OCI-LY3 (cell line): ENCODE data around the gene KIF17.

Experiments
- H2AFZ ChIP-seq: fragments of 200-600, 300-600 bp; shearing (Covaris generic); 2 replicates; pipeline ENCODE4 v1.6.0; 2014; ENCODE audit warnings: antibody characterized with exemption, low read depth, low read length
- H3K27ac ChIP-seq: fragments of 200-600, 300-600 bp; sonication (generic); 2 replicates; pipeline ENCODE4 v1.5.1; 2014; ENCODE audit warnings: mild to moderate bottlenecking, low read length, moderate library complexity, mixed read lengths
- H3K27me3 ChIP-seq: fragments of 200-600, 300-600 bp; sonication (generic); 2 replicates; pipeline ENCODE4 v1.6.1; 2014; ENCODE audit warnings: low read depth, low read length, mixed read lengths
- H3K36me3 ChIP-seq: fragments of 200-600, 300-600 bp; sonication (generic); replicated peaks from 2 replicates; pipeline ENCODE3; 2014; ENCODE audit warnings: low read depth, low read length, mixed read lengths
- H3K4me1 ChIP-seq: fragments of 300-600, 200-600 bp; sonication (generic); 2 replicates; pipeline ENCODE4 v1.6.1; 2014; ENCODE audit warnings: low read length, mixed read lengths
- H3K4me2 ChIP-seq: fragments of 200-600, 300-600 bp; sonication (generic); 2 replicates; pipeline ENCODE4 v1.6.1; 2014; ENCODE audit warnings: low read length, mixed read lengths
- H3K4me3 ChIP-seq: fragments of 300-600, 200-600 bp; sonication (generic); 2 replicates; pipeline ENCODE4 v1.5.1; 2014; ENCODE audit warnings: antibody characterized with exemption, mild to moderate bottlenecking, low read length, moderate library complexity
- H3K79me2 ChIP-seq: fragments of 300-600, 200-600 bp; shearing (Covaris generic); 2 replicates; pipeline ENCODE4 v1.6.1; 2014; ENCODE audit warnings: mild to moderate bottlenecking, low read length, mixed read lengths
- H3K9ac ChIP-seq: fragments of 300-600, 200-600 bp; shearing (Covaris generic); 2 replicates; pipeline ENCODE4 v1.6.0; 2014; ENCODE audit warnings: mild to moderate bottlenecking, low read length, moderate library complexity
- H3K9me3 ChIP-seq: fragments of 200-600, 300-600 bp; shearing (Covaris generic); 2 replicates; pipeline ENCODE4 v1.6.1; 2014; ENCODE audit warnings: low read length, mixed read lengths; ENCODE audit not compliant: insufficient read depth
- H4K20me1 ChIP-seq: fragments of 200-600, 300-600 bp; sonication (generic); 2 replicates; pipeline ENCODE4 v1.6.1; 2016; ENCODE audit warnings: low read length, mixed read lengths; ENCODE audit not compliant: insufficient read depth
- EZH2phosphoT487 ChIP-seq: fragments of 200-600 bp; shearing (Covaris generic); IDR thresholded peaks from 2 replicates; pipeline ENCODE4 v1.6.1; 2018; ENCODE audit warnings: antibody characterized with exemption, mixed run types, low read depth
- TF ChIP-seq, protein P1 (sequence below): fragments of 200-600, 300-600 bp; sonication (generic); IDR thresholded peaks from 2 replicates; pipeline ENCODE4 v1.5.1; 2014; ENCODE audit warnings: antibody characterized with exemption, low read length, low read depth

Gene KIF17

DNA sequence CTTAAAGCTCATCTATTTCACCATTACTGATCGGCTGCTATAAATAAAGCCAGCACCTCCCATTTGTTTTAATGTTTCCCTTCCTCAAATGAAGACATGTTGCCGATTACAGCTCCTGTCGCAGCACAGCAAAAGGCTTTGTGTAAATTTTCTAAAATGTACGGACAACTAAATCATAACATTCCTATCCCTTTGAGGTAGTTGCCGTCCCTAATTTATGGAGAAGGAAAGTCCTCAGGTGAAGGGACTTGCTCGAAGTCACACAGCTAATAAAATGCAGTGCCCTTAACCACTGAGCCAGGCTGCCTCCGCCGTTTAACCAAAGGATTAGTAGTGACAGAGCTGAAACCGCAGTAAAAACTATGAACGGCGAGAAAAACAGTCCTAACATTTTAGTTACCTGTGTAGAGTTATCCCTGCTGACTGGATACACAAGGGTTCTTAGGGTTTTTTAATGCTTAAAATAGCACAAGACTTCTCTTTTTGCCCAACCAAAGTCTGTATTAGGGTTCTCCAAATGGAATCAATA lies 83.7 kb downstream of the KIF17 start:
- H3K4me2 ChIP-seq: peak overlapping the region; percentile 96
- no peak overlapping the region for H3K27ac ChIP-seq
- H3K9me3 ChIP-seq: no peaks in the 10 kb centered on the region
- peak overlapping the region; percentile 99 for H2AFZ ChIP-seq
- no peaks in the 10 kb centered on the region for H3K36me3 ChIP-seq
- no peaks in the 10 kb centered on the region for H4K20me1 ChIP-seq
- peak overlapping the region; percentile 97 for H3K4me3 ChIP-seq
- TF ChIP-seq EZH2phosphoT487: no peak
- TF ChIP-seq, protein P1, sequence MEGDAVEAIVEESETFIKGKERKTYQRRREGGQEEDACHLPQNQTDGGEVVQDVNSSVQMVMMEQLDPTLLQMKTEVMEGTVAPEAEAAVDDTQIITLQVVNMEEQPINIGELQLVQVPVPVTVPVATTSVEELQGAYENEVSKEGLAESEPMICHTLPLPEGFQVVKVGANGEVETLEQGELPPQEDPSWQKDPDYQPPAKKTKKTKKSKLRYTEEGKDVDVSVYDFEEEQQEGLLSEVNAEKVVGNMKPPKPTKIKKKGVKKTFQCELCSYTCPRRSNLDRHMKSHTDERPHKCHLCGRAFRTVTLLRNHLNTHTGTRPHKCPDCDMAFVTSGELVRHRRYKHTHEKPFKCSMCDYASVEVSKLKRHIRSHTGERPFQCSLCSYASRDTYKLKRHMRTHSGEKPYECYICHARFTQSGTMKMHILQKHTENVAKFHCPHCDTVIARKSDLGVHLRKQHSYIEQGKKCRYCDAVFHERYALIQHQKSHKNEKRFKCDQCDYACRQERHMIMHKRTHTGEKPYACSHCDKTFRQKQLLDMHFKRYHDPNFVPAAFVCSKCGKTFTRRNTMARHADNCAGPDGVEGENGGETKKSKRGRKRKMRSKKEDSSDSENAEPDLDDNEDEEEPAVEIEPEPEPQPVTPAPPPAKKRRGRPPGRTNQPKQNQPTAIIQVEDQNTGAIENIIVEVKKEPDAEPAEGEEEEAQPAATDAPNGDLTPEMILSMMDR: no peak
- H3K9ac ChIP-seq: peak overlapping the region; percentile 66
- H3K4me1 ChIP-seq: peaks cover 11% of the 10 kb centered on the region
- H3K79me2 ChIP-seq: no peaks in the 10 kb centered on the region
- no peaks in the 10 kb centered on the region for H3K27me3 ChIP-seq

DNA sequence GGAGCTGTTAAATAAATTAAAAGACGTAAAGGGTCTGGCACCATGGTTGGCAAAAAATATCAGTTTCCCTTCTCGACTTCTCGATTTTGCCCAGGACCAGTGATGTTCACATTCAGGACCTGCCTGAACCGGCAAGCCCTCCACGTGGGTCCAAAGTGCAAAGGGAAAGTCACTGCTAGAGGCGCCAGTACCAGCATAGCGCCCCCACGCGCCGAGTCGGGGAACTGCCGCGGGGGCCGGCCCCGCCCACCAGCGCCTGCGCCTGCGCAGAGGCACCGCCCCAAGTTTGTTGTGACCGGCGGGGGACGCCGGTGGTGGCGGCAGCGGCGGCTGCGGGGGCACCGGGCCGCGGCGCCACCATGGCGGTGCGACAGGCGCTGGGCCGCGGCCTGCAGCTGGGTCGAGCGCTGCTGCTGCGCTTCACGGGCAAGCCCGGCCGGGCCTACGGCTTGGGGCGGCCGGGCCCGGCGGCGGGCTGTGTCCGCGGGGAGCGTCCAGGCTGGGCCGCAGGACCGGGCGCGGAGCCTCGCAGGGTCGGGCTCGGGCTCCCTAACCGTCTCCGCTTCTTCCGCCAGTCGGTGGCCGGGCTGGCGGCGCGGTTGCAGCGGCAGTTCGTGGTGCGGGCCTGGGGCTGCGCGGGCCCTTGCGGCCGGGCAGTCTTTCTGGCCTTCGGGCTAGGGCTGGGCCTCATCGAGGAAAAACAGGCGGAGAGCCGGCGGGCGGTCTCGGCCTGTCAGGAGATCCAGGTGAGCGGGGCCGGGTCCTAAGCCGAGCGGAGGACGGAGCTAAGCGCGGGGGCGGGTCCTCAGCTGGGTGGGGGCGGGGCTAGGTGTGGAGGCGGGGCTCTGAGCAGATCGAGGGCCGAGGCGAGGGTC lies 84.4 kb downstream of the KIF17 start, which contains the start of gene PINK1:
Gene PINK1, plus strand, starts transcription at position 269 of the 875 bp plus-strand sequence. Its CDS starts 91 bp downstream, at position 360.
- TF ChIP-seq, protein P1: peak; percentile 85
- TF ChIP-seq EZH2phosphoT487: no peak
- Histone ChIP-seq H3K4me1 (peaks cover 11% of the 10 kb centered on the region), H3K4me3 (peak within 1 kb of the TSS; percentile 97), H3K79me2 (no peaks in the 10 kb centered on the region), H3K4me2 (peak within 1 kb of the TSS; percentile 96), H3K27ac (peak within 1 kb of the TSS; percentile 35; the same call in 1 of the 2 replicates), H3K36me3 (no peaks in the 10 kb centered on the region), H3K9me3 (no peaks in the 10 kb centered on the region), H4K20me1 (no peaks in the 10 kb centered on the region), H3K27me3 (no peaks in the 10 kb centered on the region), H2AFZ (peak within 1 kb of the TSS; percentile 99), H3K9ac (peak within 1 kb of the TSS; percentile 66)

DNA sequence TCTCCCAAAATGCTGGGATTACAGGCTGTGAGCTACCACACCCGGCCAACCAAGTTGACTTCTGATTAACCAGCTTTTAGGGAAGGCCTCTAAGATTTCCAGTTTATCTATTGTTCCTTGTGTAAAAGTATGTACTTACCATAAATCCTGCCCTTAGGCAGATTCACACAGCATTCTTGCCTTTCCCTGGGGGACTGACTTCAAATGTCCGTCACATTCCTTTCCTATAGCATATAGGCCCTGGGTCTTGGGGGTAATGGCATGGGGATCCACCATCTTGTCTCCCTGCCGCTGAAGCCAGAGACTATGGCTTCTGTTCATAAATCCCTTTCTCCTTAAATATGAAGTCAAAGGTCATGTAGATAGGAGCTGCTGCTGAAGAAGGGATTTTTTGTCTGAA lies 85.4 kb downstream of the KIF17 start:
- Histone ChIP-seq H3K27ac (no peak overlapping the region), H3K79me2 (no peaks in the 10 kb centered on the region), H3K4me1 (peaks cover 11% of the 10 kb centered on the region), H3K4me2 (no peak overlapping the region), H3K4me3 (no peak overlapping the region), H3K9ac (no peak overlapping the region), H2AFZ (no peak overlapping the region), H4K20me1 (no peaks in the 10 kb centered on the region), H3K36me3 (no peaks in the 10 kb centered on the region), H3K9me3 (no peaks in the 10 kb centered on the region), H3K27me3 (0 out of 2 replicates have a peak, but pooled peaks cover 2% of the 10 kb centered on the region)
- TF ChIP-seq, protein P1: no peak
- no peak for TF ChIP-seq EZH2phosphoT487

DNA sequence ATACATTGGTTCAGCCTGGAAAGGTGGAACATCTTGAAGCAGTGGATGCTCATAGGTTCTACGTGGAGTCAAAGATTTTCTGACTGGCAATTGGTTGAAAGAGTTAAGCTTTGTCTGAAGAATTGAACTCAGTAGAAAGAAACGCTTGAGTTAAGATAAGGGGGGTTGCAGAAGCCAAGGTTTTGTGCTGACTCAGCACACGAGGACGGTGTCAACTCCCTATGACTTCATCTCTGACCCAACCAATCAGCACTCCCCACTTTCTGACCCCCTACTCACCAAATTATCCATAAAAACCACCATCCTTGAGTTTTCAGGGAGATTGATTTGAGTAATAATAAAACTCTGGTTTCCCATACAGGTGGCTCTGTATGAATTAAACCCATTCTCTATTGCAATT lies 87.1 kb downstream of the KIF17 start:
- no peak for TF ChIP-seq EZH2phosphoT487
- TF ChIP-seq, protein P1: no peak
- Histone ChIP-seq H3K4me3 (no peak overlapping the region), H3K4me1 (peaks cover 7% of the 10 kb centered on the region), H3K4me2 (no peak overlapping the region), H4K20me1 (no peaks in the 10 kb centered on the region), H3K27ac (no peak overlapping the region), H3K27me3 (0 out of 2 replicates have a peak, but pooled peaks cover 6% of the 10 kb centered on the region), H3K9me3 (no peaks in the 10 kb centered on the region), H3K79me2 (no peaks in the 10 kb centered on the region), H2AFZ (no peak overlapping the region), H3K36me3 (no peaks in the 10 kb centered on the region), H3K9ac (no peak overlapping the region)
